GM12878 (cell line): ENCODE data around the gene SHD. TPM values are rescaled to one million over a fixed set of nuclear protein-coding genes. Genes with fewer than 3 reads are reported as not detected.
"Not testable (repeated sequence)": the region's sequence is repeated elsewhere in the genome, so short reads cannot be mapped to it uniquely, and the experiment has no call there.

Experiments
- ATAC-seq: fragments of 200-7000 bp; cut with Tn5 transposase; 3 replicates; pipeline ENCODE4 v1.9.1; 2020; ENCODE audit warnings: mild to moderate bottlenecking, moderate library complexity
- BruUV-seq: library from RNA; stranded (reverse); fragments of 400-500 nt; replicated peaks from 2 replicates; lab custom pipeline; 2021; lab: Mats Ljungman, UMichigan
- CTCF ChIA-PET: fragments of 300-600 bp; sonication (Branson Sonifier 250); formaldehyde crosslinking; extraction: SDS; loops from one replicate; lab custom pipeline; 2021; ENCODE audit warnings: inconsistent platforms; lab: Yijun Ruan, JAX
- POLR2A ChIA-PET: fragments of 350-600 bp; formaldehyde crosslinking; extraction: SDS; loops from one replicate; lab custom pipeline; 2021; ENCODE audit warnings: inconsistent platforms; lab: Charles Lee
- RAD21 ChIA-PET: fragments of 300-600 bp; sonication (Branson Sonifier 250); formaldehyde crosslinking; loops from one replicate; lab custom pipeline; 2023; ENCODE audit warnings: antibody characterized with exemption; ENCODE audit not compliant: unreplicated experiment; lab: Charles Lee
- SMC1A ChIA-PET: fragments of 300-600 bp; sonication (Branson Sonifier 250); formaldehyde crosslinking; loops from one replicate; lab custom pipeline; 2023; ENCODE audit not compliant: unreplicated experiment, uncharacterized antibody; lab: Charles Lee
- DNase-seq: peaks from one replicate; pipeline ENCODE4 v3.0.0-alpha.2; 2011; ENCODE audit warnings: low read depth, low spot score
- FAIRE-seq: peaks from 3 replicates; lab custom pipeline; 2011; peaks lifted over from hg19 to GRCh38; lab: Jason Lieb, UNC
- H2AFZ ChIP-seq: 2 replicates; pipeline ENCODE4 v1.6.0; 2011; ENCODE audit warnings: low read depth, low read length, control low read depth; ENCODE audit not compliant: control insufficient read depth
- H3K27ac ChIP-seq: 2 replicates; pipeline ENCODE4 v1.5.1; 2011; ENCODE audit warnings: control low read depth; ENCODE audit not compliant: control insufficient read depth, insufficient read depth
- H3K27me3 ChIP-seq, 2 experiments: replicated peaks in 1 of 2; 2 replicates each; pipeline versions ENCODE4 v1.6.0 to v1.6.1; 2011; ENCODE audit warnings: low read length in 1 of 2; ENCODE audit not compliant: control insufficient read depth in 2 of 2, insufficient read depth in 2 of 2
- H3K36me3 ChIP-seq, 2 experiments: 2 replicates each; pipeline ENCODE4 v1.5.1; 2011; ENCODE audit warnings: low read length in 1 of 2; ENCODE audit not compliant: control insufficient read depth in 2 of 2, insufficient read depth in 2 of 2
- H3K4me1 ChIP-seq: 2 replicates; pipeline ENCODE4 v1.6.1; 2011; ENCODE audit warnings: mild to moderate bottlenecking, low read length, moderate library complexity, mixed read lengths; ENCODE audit not compliant: control insufficient read depth, insufficient read depth
- H3K4me2 ChIP-seq: 2 replicates; pipeline ENCODE4 v1.6.0; 2011; ENCODE audit warnings: control low read depth; ENCODE audit not compliant: control insufficient read depth, insufficient read depth
- H3K4me3 ChIP-seq: fragments of 200-600 bp; sonication (generic); 2 replicates; pipeline ENCODE4 v1.5.1; 2016
- H3K79me2 ChIP-seq: 2 replicates; pipeline ENCODE4 v1.6.0; 2011; ENCODE audit warnings: low read length; ENCODE audit not compliant: control insufficient read depth, insufficient read depth
- H3K9ac ChIP-seq: 2 replicates; pipeline ENCODE4 v1.8.0; 2011; ENCODE audit warnings: low read length, control low read depth, mixed read lengths; ENCODE audit not compliant: control insufficient read depth, insufficient read depth
- H3K9me3 ChIP-seq: replicated peaks from 3 replicates; pipeline ENCODE4 v1.5.1; 2011; ENCODE audit warnings: mild to moderate bottlenecking, low read length; ENCODE audit not compliant: control insufficient read depth, insufficient read depth
- H4K20me1 ChIP-seq: 2 replicates; pipeline ENCODE4 v1.6.0; 2011; ENCODE audit not compliant: control insufficient read depth, insufficient read depth
- ATF7 ChIP-seq: fragments of 450-650 bp; IDR thresholded peaks from 2 replicates; pipeline ENCODE4 v1.6.1; 2016; ENCODE audit warnings: low read depth, mild to moderate bottlenecking
- EGR1 ChIP-seq, 2 experiments: IDR thresholded peaks; 1 replicate in 1 of 2; 2 replicates in 1 of 2; pipeline ENCODE4 v1.6.1; 2011 to 2012; ENCODE audit warnings: low read depth in 2 of 2, low read length in 2 of 2, borderline replicate concordance in 1 of 2, mild to moderate bottlenecking in 1 of 2, moderate library complexity in 1 of 2
- MEF2A ChIP-seq: IDR thresholded peaks from 2 replicates; pipeline ENCODE4 v1.6.1; 2011; ENCODE audit warnings: low read depth, mild to moderate bottlenecking, low read length, moderate library complexity; ENCODE audit not compliant: insufficient read depth
- NRF1 ChIP-seq: conservative IDR thresholded peaks from 2 replicates; pipeline ENCODE4 v1.6.1; 2011; ENCODE audit warnings: mild to moderate bottlenecking, low read depth, low read length, improper control_type of control experiment
- TBL1XR1 ChIP-seq: IDR thresholded peaks from 2 replicates; pipeline ENCODE4 v1.6.1; 2012; ENCODE audit warnings: low read depth, low read length, improper control_type of control experiment
- WGBS: methylation state at CpG from one replicate; pipeline ENCODE4 v1.1.6; 2016; ENCODE audit warnings: low lambda C conversion rate; ENCODE audit not compliant: insufficient replicate concordance, insufficient coverage; ENCODE audit errors: missing lambda C conversion rate; 5-methylcytosine and 5-hydroxymethylcytosine counted together
- in situ Hi-C: fragments of 300-500 bp; cut with MboI; formaldehyde crosslinking; loops from 9 replicates; pipeline ENCODE4 v1.14.3; 2018; ENCODE audit warnings: mixed read lengths
- intact Hi-C: fragments of 100-400 bp; cut with micrococcal nuclease; formaldehyde crosslinking; loops from one replicate; pipeline ENCODE4 v1.14.2; 2022; ENCODE audit not compliant: unreplicated experiment
- polyA plus RNA-seq, 11 experiments: library from polyadenylated mRNA; depleted of rRNA in 4 of 11; unstranded in 6 of 11; stranded (reverse) in 5 of 11; fragments of >200 nt; fragmentation: Nextera tagmentation in 4 of 11; fragmentation: Illumina TruSeq in 1 of 11; extraction: Ambion mirVana in 4 of 11; extraction: Trizol in 1 of 11; gene quantifications; 1 replicate in 1 of 11; 2 replicates in 10 of 11; pipeline versions ENCODE4 v1.2.1 to v1.2.3, GENCODE V29; 2011 to 2016; ENCODE audit warnings: inconsistent platforms in 2 of 11, missing spikeins in 2 of 11, low read depth in 1 of 11
- total RNA-seq, 4 experiments: library from RNA; depleted of rRNA in 3 of 4; stranded (reverse); fragments of >200 nt in 3 of 4; fragmentation: Illumina TruSeq in 1 of 4; extraction: Trizol in 1 of 4; gene quantifications; 2 replicates each; pipeline versions ENCODE4 v1.2.1 to v1.2.3, GENCODE V29; 2013 to 2021
- TF ChIP-seq, protein P1 (sequence below): fragments of 450-650 bp; IDR thresholded peaks from 2 replicates; pipeline ENCODE4 v1.6.1; 2016; ENCODE audit warnings: mild to moderate bottlenecking
- TF ChIP-seq, protein P2 (sequence below): IDR thresholded peaks from 2 replicates; pipeline ENCODE4 v1.6.1; 2011; ENCODE audit warnings: mild to moderate bottlenecking, low read depth, low read length, moderate library complexity; ENCODE audit not compliant: insufficient replicate concordance
- TF ChIP-seq, protein P3 (sequence below): fragments of 150-350 bp; IDR thresholded peaks from 2 replicates; pipeline ENCODE4 v1.6.1; 2014; ENCODE audit warnings: mild to moderate bottlenecking, low read depth, low read length

Gene SHD
- total and polyA plus RNA-seq, 10 of the 15 experiments (the other 5 are each of a cell fraction or from before 2014, with no cell fraction given) = 0.09 TPM; not detected in 9

DNA sequence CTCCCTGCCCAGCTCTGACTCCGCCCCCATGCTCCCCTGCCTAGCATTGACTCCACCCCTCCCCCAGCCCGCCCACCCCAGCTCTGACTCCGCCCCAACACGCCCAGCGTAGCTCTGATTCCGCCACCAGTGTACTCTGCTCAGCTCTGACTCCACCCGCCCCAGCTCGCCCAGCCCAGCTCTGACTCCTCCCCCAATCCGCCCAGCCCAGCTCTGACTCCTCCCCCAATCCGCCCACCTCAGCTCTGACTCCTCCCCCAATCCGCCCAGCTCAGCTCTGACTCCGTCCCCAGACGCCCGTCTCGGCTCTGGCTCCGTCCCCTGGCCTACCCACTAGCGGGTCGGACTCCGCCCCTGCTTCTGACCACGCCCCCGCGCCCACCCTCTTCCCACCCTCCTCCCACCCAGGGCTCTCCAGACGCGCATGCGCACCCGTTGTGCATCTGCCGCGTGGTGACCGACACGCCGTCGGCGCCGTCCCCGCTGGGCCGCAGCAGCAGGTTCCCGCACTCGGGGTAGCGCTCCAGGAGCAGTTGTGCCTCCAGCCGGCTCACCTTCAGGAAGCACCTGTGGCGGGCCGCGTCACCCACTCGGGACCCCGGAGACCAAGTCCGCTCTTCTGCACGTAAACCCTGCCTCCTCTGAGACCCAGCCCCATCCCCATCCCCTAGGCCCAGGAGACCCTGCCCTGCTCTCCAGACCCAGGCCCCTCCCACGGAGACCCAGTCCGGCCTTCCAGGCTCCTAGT, 49.4 kb downstream of the SHD start (continued):
- TF ChIP-seq, protein P1, sequence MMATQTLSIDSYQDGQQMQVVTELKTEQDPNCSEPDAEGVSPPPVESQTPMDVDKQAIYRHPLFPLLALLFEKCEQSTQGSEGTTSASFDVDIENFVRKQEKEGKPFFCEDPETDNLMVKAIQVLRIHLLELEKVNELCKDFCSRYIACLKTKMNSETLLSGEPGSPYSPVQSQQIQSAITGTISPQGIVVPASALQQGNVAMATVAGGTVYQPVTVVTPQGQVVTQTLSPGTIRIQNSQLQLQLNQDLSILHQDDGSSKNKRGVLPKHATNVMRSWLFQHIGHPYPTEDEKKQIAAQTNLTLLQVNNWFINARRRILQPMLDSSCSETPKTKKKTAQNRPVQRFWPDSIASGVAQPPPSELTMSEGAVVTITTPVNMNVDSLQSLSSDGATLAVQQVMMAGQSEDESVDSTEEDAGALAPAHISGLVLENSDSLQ = peak; percentile 50
- peak; percentile 60 for TF ChIP-seq NRF1
- TF ChIP-seq, protein P2, sequence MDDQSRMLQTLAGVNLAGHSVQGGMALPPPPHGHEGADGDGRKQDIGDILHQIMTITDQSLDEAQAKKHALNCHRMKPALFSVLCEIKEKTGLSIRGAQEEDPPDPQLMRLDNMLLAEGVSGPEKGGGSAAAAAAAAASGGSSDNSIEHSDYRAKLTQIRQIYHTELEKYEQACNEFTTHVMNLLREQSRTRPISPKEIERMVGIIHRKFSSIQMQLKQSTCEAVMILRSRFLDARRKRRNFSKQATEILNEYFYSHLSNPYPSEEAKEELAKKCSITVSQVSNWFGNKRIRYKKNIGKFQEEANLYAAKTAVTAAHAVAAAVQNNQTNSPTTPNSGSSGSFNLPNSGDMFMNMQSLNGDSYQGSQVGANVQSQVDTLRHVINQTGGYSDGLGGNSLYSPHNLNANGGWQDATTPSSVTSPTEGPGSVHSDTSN = peak; percentile 86
- TF ChIP-seq MEF2A = no peak
- peak in 1 of 2 experiments; percentile 47; a peak in 1 of 3 replicates for TF ChIP-seq EGR1 (IDR thresholded peaks at IDR 0.05; ENCODE audit: borderline replicate concordance in 1 of 2, low read depth in 2 of 2, low read length in 2 of 2)
- TF ChIP-seq, protein P3, sequence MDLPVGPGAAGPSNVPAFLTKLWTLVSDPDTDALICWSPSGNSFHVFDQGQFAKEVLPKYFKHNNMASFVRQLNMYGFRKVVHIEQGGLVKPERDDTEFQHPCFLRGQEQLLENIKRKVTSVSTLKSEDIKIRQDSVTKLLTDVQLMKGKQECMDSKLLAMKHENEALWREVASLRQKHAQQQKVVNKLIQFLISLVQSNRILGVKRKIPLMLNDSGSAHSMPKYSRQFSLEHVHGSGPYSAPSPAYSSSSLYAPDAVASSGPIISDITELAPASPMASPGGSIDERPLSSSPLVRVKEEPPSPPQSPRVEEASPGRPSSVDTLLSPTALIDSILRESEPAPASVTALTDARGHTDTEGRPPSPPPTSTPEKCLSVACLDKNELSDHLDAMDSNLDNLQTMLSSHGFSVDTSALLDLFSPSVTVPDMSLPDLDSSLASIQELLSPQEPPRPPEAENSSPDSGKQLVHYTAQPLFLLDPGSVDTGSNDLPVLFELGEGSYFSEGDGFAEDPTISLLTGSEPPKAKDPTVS = no peak
- TF ChIP-seq ATF7 = no peak
- TF ChIP-seq TBL1XR1 = peak; percentile 53; the same call in 1 of the 2 replicates

DNA sequence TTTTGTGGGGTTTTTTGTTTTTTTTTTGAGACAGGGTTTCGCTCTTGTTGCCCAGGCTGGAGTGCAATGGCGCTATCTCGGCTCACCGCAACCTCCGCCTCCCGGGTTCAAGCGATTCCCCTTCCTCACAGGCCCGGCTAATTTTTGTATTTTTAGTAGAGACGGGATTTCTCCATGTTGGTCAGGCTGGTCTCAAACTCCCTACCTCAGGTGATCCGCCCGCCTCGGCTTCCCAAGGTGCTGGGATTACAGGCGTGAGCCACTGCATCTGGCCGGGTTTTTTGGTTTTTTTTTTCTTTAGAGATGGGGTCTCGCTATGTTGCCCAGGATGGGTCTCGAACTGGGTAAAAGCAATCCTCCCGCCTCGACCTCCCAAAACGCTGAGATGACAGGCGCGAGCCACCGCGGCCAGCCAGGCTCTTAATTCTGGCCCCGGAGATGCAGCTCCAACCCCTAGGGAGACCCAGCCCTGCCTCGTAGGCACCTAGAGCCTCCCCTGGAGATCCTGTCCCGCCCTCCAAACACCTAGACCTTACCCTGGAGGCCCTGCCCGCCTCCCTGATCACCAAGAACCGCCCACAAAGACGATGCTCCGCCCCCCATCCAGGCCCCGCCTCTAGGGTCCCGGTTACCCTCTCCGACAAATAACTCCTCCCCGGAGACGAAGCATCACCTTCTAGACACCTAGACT, 50.1 kb downstream of the SHD start:
- Histone ChIP-seq H2AFZ (peak overlapping the region; percentile 40; the same call in 1 of the 2 replicates), H3K4me3 (peak overlapping the region; percentile 75), H3K9ac (peak overlapping the region; percentile 55), H3K4me2 (peak overlapping the region; percentile 31)
- WGBS = 35% methylated on average over 35 of the region's 35 CpGs
- H3K36me3 ChIP-seq, CTCF ChIA-PET, H3K27me3 ChIP-seq, H3K4me1 ChIP-seq, H3K9me3 ChIP-seq, SMC1A ChIA-PET, BruUV-seq, FAIRE-seq, POLR2A ChIA-PET, DNase-seq, intact Hi-C loops, H4K20me1 ChIP-seq, RAD21 ChIA-PET, H3K79me2 ChIP-seq, in situ Hi-C loops, H3K27ac ChIP-seq: not testable (repeated sequence)
- ATAC-seq = peak; percentile 68
